Skeletal muscle tissue (tissue), 4 donors: ENCODE data around the gene NPR1. TPM values are rescaled to one million over a fixed set of nuclear protein-coding genes. Genes with fewer than 3 reads are reported as not detected.
A peak's percentile ranks its signal among the peaks of the same experiment; 100 is the strongest.
"Not testable (repeated sequence)": the region's sequence is repeated elsewhere in the genome, so short reads cannot be mapped to it uniquely, and the experiment has no call there.

Experiments used
- H3K27ac ChIP-seq: one replicate; pipeline ENCODE4 v1.7.0; 2013; ENCODE audit warnings: mild to moderate bottlenecking, low read depth, low read length, inconsistent platforms
- H3K27me3 ChIP-seq, 3 donors: one replicate each; pipeline ENCODE4 v1.7.0; 2013; ENCODE audit warnings: low read length in 3 of 3; ENCODE audit not compliant: control insufficient read depth in 3 of 3, insufficient read depth in 3 of 3
- H3K36me3 ChIP-seq, 3 donors: one replicate each; pipeline ENCODE4 v1.7.0; 2013; ENCODE audit warnings: low read length in 3 of 3; ENCODE audit not compliant: control insufficient read depth in 3 of 3, insufficient read depth in 3 of 3
- H3K4me1 ChIP-seq, 3 donors: one replicate each; pipeline ENCODE4 v1.7.0; 2013; ENCODE audit warnings: low read length in 3 of 3, mild to moderate bottlenecking in 3 of 3; ENCODE audit not compliant: control insufficient read depth in 3 of 3, insufficient read depth in 3 of 3
- H3K4me3 ChIP-seq, 3 donors: one replicate each; pipeline ENCODE4 v1.7.0; 2013; ENCODE audit warnings: low read length in 3 of 3
- H3K9ac ChIP-seq, 3 donors: one replicate each; pipeline ENCODE4 v1.7.0; 2013; ENCODE audit warnings: low read length in 3 of 3, mild to moderate bottlenecking in 3 of 3, moderate library complexity in 2 of 3, low read depth in 1 of 3
- H3K9me3 ChIP-seq, 3 donors: one replicate each; pipeline ENCODE4 v1.7.0; 2013; ENCODE audit warnings: low read length in 3 of 3; ENCODE audit not compliant: control insufficient read depth in 3 of 3
- total RNA-seq: library from RNA; depleted of rRNA; stranded (reverse); fragments of >200 nt; gene quantifications from one replicate; pipeline ENCODE4 v1.2.3, GENCODE V29; 2014
- donor health status: Osteomylitis.

NPR1 gene
- total RNA-seq, 1 donor from 2014 or later = 11.5 TPM

DNA sequence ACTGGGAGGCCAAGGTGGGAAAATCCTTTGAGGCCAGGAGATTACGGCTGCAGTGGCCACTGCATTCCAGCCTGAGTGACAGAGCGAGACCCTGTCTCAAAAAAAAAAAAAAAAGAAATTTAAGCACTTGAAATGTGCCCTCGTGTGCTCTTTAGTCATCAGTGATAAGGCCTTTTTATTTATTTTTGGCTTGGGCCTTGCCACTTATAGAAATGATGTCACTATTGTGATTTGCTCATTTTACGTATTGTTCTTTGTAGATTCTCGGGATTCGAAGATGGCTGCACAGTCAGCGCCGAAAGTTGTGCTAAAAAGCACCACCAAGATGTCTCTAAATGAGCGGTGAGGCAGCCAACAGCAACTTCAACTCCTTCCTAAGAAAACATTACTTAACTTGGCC, 42.2 kb upstream of the NPR1 start:
- Histone ChIP-seq H3K9me3 (no peaks in the 10 kb centered on the region), H3K36me3 (peaks cover 21 to 47% (median 30%) of the 10 kb centered on the region in 3 donors), H3K4me1 (peaks cover 60 to 72% (median 72%) of the 10 kb centered on the region in 3 donors), H3K27ac (peak overlapping the region; percentile 79), H3K9ac (peak overlapping the region in 1 of 3 donors; percentile 70), H3K27me3 (no peaks in the 10 kb centered on the region), H3K4me3 (peak overlapping the region; percentile 45 to 99 (median 56))

GRCh38 chr1:153638261-153638660, 40.2 kb upstream of the NPR1 start:
- Histone ChIP-seq H3K36me3 (peaks cover 30 to 59% (median 49%) of the 10 kb centered on the region in 3 donors), H3K4me3 (peak overlapping the region in 1 of 3 donors; percentile 46), H3K9ac (peak overlapping the region; percentile 1 to 51 (median 33)), H3K27me3 (no peaks in the 10 kb centered on the region), H3K4me1 (peaks cover 49 to 81% (median 65%) of the 10 kb centered on the region in 3 donors), H3K9me3 (no peaks in the 10 kb centered on the region), H3K27ac (peak overlapping the region; percentile 79)

DNA sequence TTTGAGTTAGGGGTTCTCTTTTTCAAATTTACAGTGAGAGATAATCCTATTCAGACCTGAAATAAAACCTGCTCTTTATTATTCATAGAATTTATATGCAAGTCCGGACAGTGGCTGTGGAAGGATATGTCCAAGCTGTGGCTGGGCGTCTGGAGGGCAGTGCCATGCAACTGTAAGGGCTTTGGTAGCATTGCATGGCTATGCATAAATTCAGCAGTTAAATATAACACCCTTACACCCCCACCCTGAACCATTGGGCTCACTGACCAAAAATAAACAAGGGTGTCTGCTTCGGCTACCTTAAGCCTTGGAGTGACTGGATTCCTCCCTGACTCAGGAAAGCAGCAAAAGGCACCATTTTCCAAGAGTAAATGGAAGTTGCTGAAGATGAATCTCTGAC, 39.2 kb upstream of the NPR1 start:
- H3K4me3 ChIP-seq = peak overlapping the region in 1 of 3 donors; percentile 27
- peak overlapping the region in 2 of 3 donors; percentile 51 to 65 for H3K9ac ChIP-seq
- H3K9me3 ChIP-seq = no peaks in the 10 kb centered on the region
- no peaks in the 10 kb centered on the region for H3K27me3 ChIP-seq
- H3K36me3 ChIP-seq = peaks cover 27 to 69% (median 51%) of the 10 kb centered on the region in 3 donors
- peaks cover 53 to 84% (median 70%) of the 10 kb centered on the region in 3 donors for H3K4me1 ChIP-seq
- peak overlapping the region; percentile 79 for H3K27ac ChIP-seq

DNA sequence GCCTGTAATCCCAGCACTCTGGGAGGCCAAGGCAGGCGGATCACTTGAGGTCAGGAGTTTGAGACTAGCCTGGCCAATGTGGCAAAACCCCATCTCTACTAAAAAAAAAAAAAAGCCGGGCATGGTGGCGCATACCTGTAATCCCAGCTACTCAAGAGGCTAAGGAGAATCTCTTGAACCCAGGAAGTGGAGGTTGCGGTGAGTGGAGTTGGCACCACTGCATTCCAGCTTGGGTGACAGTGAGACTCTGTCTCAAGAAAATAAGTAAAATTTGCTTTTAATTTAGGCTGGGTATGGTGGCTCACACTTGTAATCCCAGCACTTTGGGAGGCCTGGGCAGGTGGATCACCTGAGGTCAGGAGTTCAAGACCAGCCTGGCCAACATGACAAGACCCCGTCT, 38.3 kb upstream of the NPR1 start:
- not testable (repeated sequence) for H3K4me3 ChIP-seq, H3K9ac ChIP-seq, H3K27me3 ChIP-seq, H3K9me3 ChIP-seq
- Histone ChIP-seq H3K36me3 (peaks cover 33 to 77% (median 57%) of the 10 kb centered on the region in 3 donors), H3K4me1 (peaks cover 55 to 83% (median 69%) of the 10 kb centered on the region in 3 donors), H3K27ac (peak overlapping the region; percentile 79)

DNA sequence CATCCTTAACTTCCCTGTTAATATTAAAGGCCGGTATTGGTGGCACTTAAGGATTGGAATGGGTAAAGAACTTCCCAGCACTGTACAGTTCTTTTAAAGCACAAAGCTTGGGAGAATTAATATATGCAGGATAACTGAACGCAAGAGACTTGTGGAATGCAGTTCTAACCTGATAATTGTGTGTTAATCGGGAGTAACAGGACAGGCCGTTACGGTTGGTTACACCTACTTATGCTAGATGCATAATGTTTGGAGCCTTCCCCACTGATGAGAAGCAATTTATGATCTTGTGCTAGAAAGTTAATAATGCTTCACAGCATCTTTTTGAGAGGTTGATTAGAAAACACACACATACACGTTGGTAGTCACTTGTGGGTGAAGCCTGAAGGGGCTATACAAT, 37.6 kb upstream of the NPR1 start:
- Histone ChIP-seq H3K27ac (peak overlapping the region; percentile 79), H3K36me3 (peaks cover 39 to 83% (median 63%) of the 10 kb centered on the region in 3 donors), H3K4me1 (peaks cover 52 to 82% (median 63%) of the 10 kb centered on the region in 3 donors)

GRCh38 chr1:153642161-153642560, 36.3 kb upstream of the NPR1 start:
- Histone ChIP-seq H3K27ac (peak overlapping the region; percentile 79), H3K36me3 (peaks cover 40 to 78% (median 55%) of the 10 kb centered on the region in 3 donors), H3K4me1 (peaks cover 41 to 73% (median 54%) of the 10 kb centered on the region in 3 donors), H3K9ac (peak overlapping the region in 1 of 3 donors; percentile 52), H3K27me3 (no peaks in the 10 kb centered on the region), H3K4me3 (no peak overlapping the region), H3K9me3 (no peaks in the 10 kb centered on the region)

More for the DNA sequence above, 37.6 kb upstream of the NPR1 start:
- Histone ChIP-seq H3K27me3 (no peaks in the 10 kb centered on the region), H3K9ac (peak overlapping the region in 1 of 3 donors; percentile 45), H3K4me3 (no peak overlapping the region), H3K9me3 (no peaks in the 10 kb centered on the region)

DNA sequence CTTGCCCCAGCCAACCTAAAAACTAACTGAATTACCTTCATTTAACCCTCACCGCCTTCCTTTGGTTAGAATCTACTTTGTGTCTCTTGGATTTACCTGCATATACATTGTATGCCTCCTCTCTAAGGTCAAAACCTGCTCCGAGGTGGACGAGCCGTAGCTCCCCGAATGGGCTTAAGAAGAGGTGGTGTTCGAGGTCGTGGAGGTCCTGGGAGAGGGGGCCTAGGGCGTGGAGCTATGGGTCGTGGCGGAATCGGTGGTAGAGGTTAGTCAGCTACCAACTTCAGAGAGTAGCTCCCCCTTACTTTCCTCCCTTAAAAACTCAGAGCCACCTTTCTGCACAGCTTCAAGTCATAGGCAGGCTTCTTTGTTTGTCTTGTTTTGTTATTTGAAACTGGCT, 35.4 kb upstream of the NPR1 start:
- peaks cover 35 to 71% (median 48%) of the 10 kb centered on the region in 3 donors for H3K36me3 ChIP-seq
- no peaks in the 10 kb centered on the region for H3K27me3 ChIP-seq
- H3K27ac ChIP-seq = peak overlapping the region; percentile 10
- H3K9me3 ChIP-seq = no peaks in the 10 kb centered on the region
- peaks cover 39 to 70% (median 50%) of the 10 kb centered on the region in 3 donors for H3K4me1 ChIP-seq
- H3K4me3 ChIP-seq = no peak overlapping the region
- no peak overlapping the region for H3K9ac ChIP-seq

DNA sequence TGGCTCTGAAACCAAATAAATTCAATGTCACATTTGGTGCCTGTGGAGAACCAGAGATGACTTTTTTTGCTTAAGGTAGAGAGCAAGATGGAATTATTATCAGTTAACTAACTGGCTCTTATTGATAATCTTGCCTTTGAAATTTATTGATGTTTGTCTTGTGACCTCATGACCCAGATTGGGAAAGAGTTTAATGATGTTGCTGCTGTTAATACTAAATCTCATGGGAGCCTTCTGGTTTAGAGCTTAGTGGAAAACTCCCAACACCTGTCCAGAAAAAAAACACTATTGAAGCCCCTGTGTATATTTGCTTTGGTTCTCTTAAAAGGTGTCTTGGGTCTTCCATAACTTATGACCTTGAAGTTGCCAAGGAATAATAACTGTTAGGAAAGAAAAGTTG, 34.7 kb upstream of the NPR1 start:
- peaks cover 33 to 67% (median 45%) of the 10 kb centered on the region in 3 donors for H3K36me3 ChIP-seq
- peak overlapping the region; percentile 57 for H3K27ac ChIP-seq
- peaks cover 36 to 64% (median 45%) of the 10 kb centered on the region in 3 donors for H3K4me1 ChIP-seq
- H3K4me3 ChIP-seq = no peak overlapping the region
- no peaks in the 10 kb centered on the region for H3K9me3 ChIP-seq
- H3K27me3 ChIP-seq = no peaks in the 10 kb centered on the region
- H3K9ac ChIP-seq = no peak overlapping the region

- Histone ChIP-seq H3K27ac (peak overlapping the region; percentile 7), H3K4me1 (peaks cover 31 to 53% (median 31%) of the 10 kb centered on the region in 3 donors), H3K27me3 (no peaks in the 10 kb centered on the region), H3K9me3 (no peaks in the 10 kb centered on the region), H3K36me3 (peaks cover 27 to 43% (median 29%) of the 10 kb centered on the region in 3 donors), H3K9ac (no peak overlapping the region), H3K4me3 (no peak overlapping the region)
Observed at GRCh38 chr1:153646672-153647345, 31.7 kb upstream of the NPR1 start.

- Histone ChIP-seq H3K27me3 (no peaks in the 10 kb centered on the region), H3K4me3 (no peak overlapping the region), H3K36me3 (peaks cover 22 to 38% (median 24%) of the 10 kb centered on the region in 3 donors), H3K9ac (no peak overlapping the region), H3K27ac (peak overlapping the region; percentile 7), H3K4me1 (peaks cover 29 to 48% (median 31%) of the 10 kb centered on the region in 3 donors), H3K9me3 (no peaks in the 10 kb centered on the region)
Observed at GRCh38 chr1:153647346-153647714, 31.2 kb upstream of the NPR1 start.
